K562 (cell line): Measurements from ENCODE around the gene COMP. TPM values are rescaled to one million over a fixed set of nuclear protein-coding genes. Genes with fewer than 3 reads are reported as not detected.

Experiments used
- ATAC-seq: fragments of 200-7000 bp; cut with Tn5 transposase; 3 replicates; pipeline ENCODE4 v1.9.1; 2020; ENCODE audit warnings: moderate library complexity
- BruUV-seq: library from RNA; stranded (reverse); fragments of 400-500 nt; replicated peaks from 2 replicates; lab custom pipeline; 2021; lab: Mats Ljungman, UMichigan
- CTCF ChIA-PET: fragments of 300-600 bp; formaldehyde crosslinking; extraction: SDS; loops from one replicate; lab custom pipeline; 2021; ENCODE audit warnings: low intra/inter-chr PET ratio; lab: Yijun Ruan, JAX
- POLR2A ChIA-PET: fragments of 300-600, 350-650 bp; sonication (Branson Sonifier 250); formaldehyde crosslinking; extraction: SDS; loops from one replicate; lab custom pipeline; 2021; ENCODE audit warnings: antibody characterized with exemption, inconsistent platforms; lab: Yijun Ruan, JAX
- DNase-seq, 4 experiments: peaks; one replicate each; pipeline versions ENCODE4 v3.0.0 to v3.0.0-alpha.2; 2011 to 2018; ENCODE audit warnings: low spot score in 3 of 4, mixed read lengths in 3 of 4; ENCODE audit errors: extremely low read depth in 1 of 4
- FAIRE-seq: peaks from 2 replicates; lab custom pipeline; 2011; peaks lifted over from hg19 to GRCh38; lab: Jason Lieb, UNC
- H2AFZ ChIP-seq: 2 replicates; pipeline ENCODE4 v1.6.0; 2011; ENCODE audit warnings: low read depth, low read length, control low read depth, inconsistent platforms
- H3K27ac ChIP-seq: fragments of 200-600 bp; 3 replicates; pipeline ENCODE4 v1.8.0; 2011; ENCODE audit warnings: low read depth, mild to moderate bottlenecking, control low read depth, inconsistent platforms, low read length, moderate library complexity, mixed read lengths; ENCODE audit errors: extremely low read depth
- H3K27me3 ChIP-seq, 2 experiments: fragments of 300-600 bp in 1 of 2; 2 replicates in 1 of 2; 3 replicates in 1 of 2; pipeline versions ENCODE4 v1.6.0 to v1.8.0; 2011; ENCODE audit warnings: inconsistent platforms in 2 of 2, low read length in 2 of 2, mild to moderate bottlenecking in 1 of 2, mixed read lengths in 1 of 2, moderate library complexity in 1 of 2; ENCODE audit not compliant: control insufficient read depth in 2 of 2, insufficient read depth in 2 of 2
- H3K36me3 ChIP-seq: fragments of 300-600 bp; 3 replicates; pipeline ENCODE4 v1.8.0; 2011; ENCODE audit warnings: mild to moderate bottlenecking, low read length, inconsistent platforms; ENCODE audit not compliant: control insufficient read depth, insufficient read depth
- H3K4me1 ChIP-seq, 2 experiments: fragments of 200-600 bp in 1 of 2; replicated peaks in 1 of 2; 2 replicates in 1 of 2; 3 replicates in 1 of 2; pipeline versions ENCODE4 v1.5.1 to v1.8.0; 2011; ENCODE audit warnings: inconsistent platforms in 2 of 2, low read length in 2 of 2, mild to moderate bottlenecking in 1 of 2, mixed read lengths in 1 of 2, moderate library complexity in 1 of 2; ENCODE audit not compliant: control insufficient read depth in 2 of 2, insufficient read depth in 2 of 2
- H3K4me2 ChIP-seq: 2 replicates; pipeline ENCODE4 v1.6.1; 2011; ENCODE audit warnings: low read length, control low read depth, inconsistent platforms, mixed read lengths; ENCODE audit not compliant: insufficient read depth
- H3K4me3 ChIP-seq: fragments of 200-600 bp; sonication (generic), shearing (Covaris generic); 2 replicates; pipeline ENCODE4 v1.5.1; 2016; ENCODE audit warnings: control low read depth, inconsistent platforms
- H3K79me2 ChIP-seq: fragments of 200-600 bp; 3 replicates; pipeline ENCODE4 v1.8.0; 2011; ENCODE audit warnings: low read length, inconsistent platforms; ENCODE audit not compliant: control insufficient read depth, insufficient read depth
- H3K9ac ChIP-seq, 2 experiments: 2 replicates each; pipeline versions ENCODE4 v1.6.0 to v1.6.1; 2011; ENCODE audit warnings: low read depth in 2 of 2, low read length in 2 of 2, control low read depth in 1 of 2, inconsistent platforms in 1 of 2, mild to moderate bottlenecking in 1 of 2, mixed read lengths in 1 of 2; ENCODE audit not compliant: insufficient read depth in 1 of 2
- H3K9me1 ChIP-seq: one replicate; pipeline ENCODE4 v1.6.0; 2011; ENCODE audit warnings: inconsistent platforms, mild to moderate bottlenecking, low read length, moderate library complexity; ENCODE audit not compliant: control insufficient read depth, insufficient read depth
- H3K9me3 ChIP-seq: replicated peaks from 2 replicates; pipeline ENCODE4 v1.5.1; 2011; ENCODE audit warnings: low read depth, low read length, inconsistent platforms; ENCODE audit not compliant: control insufficient read depth, insufficient read depth
- H4K20me1 ChIP-seq: replicated peaks from 2 replicates; pipeline ENCODE4 v1.6.1; 2011; ENCODE audit warnings: low read length, inconsistent platforms, mixed read lengths; ENCODE audit not compliant: control insufficient read depth, insufficient read depth
- CTCF ChIP-seq, 3 experiments: IDR thresholded peaks in 2 of 3; conservative IDR thresholded peaks in 1 of 3; 2 replicates each; pipeline ENCODE4 v1.5.1; 2011 to 2012; ENCODE audit warnings: low read length in 3 of 3, mild to moderate bottlenecking in 3 of 3, control low read depth in 2 of 3, improper control_type of control experiment in 1 of 3, inconsistent platforms in 1 of 3, low read depth in 1 of 3, mixed read lengths in 1 of 3, moderate library complexity in 1 of 3; ENCODE audit not compliant: insufficient read depth in 2 of 3
- CTCFL ChIP-seq: IDR thresholded peaks from 2 replicates; pipeline ENCODE4 v1.6.1; 2011; ENCODE audit warnings: borderline replicate concordance, low read depth, mild to moderate bottlenecking, moderate library complexity, low read length; ENCODE audit not compliant: insufficient read depth, poor library complexity, severe bottlenecking
- EGR1 ChIP-seq: fragments of 450-650 bp; conservative IDR thresholded peaks from 2 replicates; pipeline ENCODE4 v1.6.1; 2017; ENCODE audit warnings: mild to moderate bottlenecking
- MAFF ChIP-seq: IDR thresholded peaks from 2 replicates; pipeline ENCODE4 v1.6.1; 2012; ENCODE audit warnings: low read length, improper control_type of control experiment
- VEZF1 ChIP-seq: fragments of 200-800 bp; sonication (Bioruptor generic); IDR thresholded peaks from 2 replicates; pipeline ENCODE4 v1.6.1; 2017; ENCODE audit warnings: missing genetic modification characterization, missing compliant biosample characterization
- ZFP36 ChIP-seq: fragments of 150-350 bp; IDR thresholded peaks from 2 replicates; pipeline ENCODE4 v1.6.1; 2018; ENCODE audit warnings: low read length, low read depth; ENCODE audit not compliant: partially characterized antibody
- ZNF134 ChIP-seq: fragments of 250-450 bp; sonication (Bioruptor Pico); conservative IDR thresholded peaks from 2 replicates; pipeline ENCODE4 v1.4.0; 2020
- ZNF740 ChIP-seq, 3 experiments: fragments of 200-800 bp in 1 of 3; sonication (Bioruptor generic) in 1 of 3; sonication (generic) in 1 of 3; formaldehyde crosslinking in 1 of 3; IDR thresholded peaks; 2 replicates each; pipeline versions ENCODE4 v1.6.1 to v1.8.0; 2016 to 2022; ENCODE audit warnings: mild to moderate bottlenecking in 2 of 3, missing compliant biosample characterization in 2 of 3, missing genetic modification characterization in 2 of 3, missing genetic modification reagents in 1 of 3
- WGBS: fragments of 100-300 bp; shearing (Covaris generic); methylation state at CpG from one replicate; pipeline ENCODE4 v1.1.6; 2016; ENCODE audit warnings: low coverage, mixed read lengths; ENCODE audit not compliant: insufficient coverage; ENCODE audit errors: missing lambda C conversion rate; 5-methylcytosine and 5-hydroxymethylcytosine counted together
- in situ Hi-C: fragments of 300-500 bp; cut with MboI; formaldehyde crosslinking; loops from 4 replicates; pipeline ENCODE4 v1.15.0; 2018; ENCODE audit warnings: inconsistent platforms, mixed read lengths
- intact Hi-C: fragments of 100-400 bp; cut with micrococcal nuclease; formaldehyde crosslinking; loops from 2 replicates; pipeline ENCODE4 v1.14.2; 2022
- polyA plus RNA-seq, 8 experiments: library from polyadenylated mRNA; depleted of rRNA in 4 of 8; stranded (reverse) in 5 of 8; unstranded in 3 of 8; fragments of >200 nt; fragmentation: Nextera tagmentation in 2 of 8; fragmentation: Illumina TruSeq in 1 of 8; extraction: Ambion mirVana in 2 of 8; extraction: Trizol in 1 of 8; gene quantifications; 2 replicates each; pipeline versions ENCODE4 v1.2.1 to v1.2.3, GENCODE V29; 2011 to 2014; ENCODE audit warnings: inconsistent platforms in 1 of 8, missing spikeins in 1 of 8
- total RNA-seq, 7 experiments: library from RNA; depleted of rRNA in 6 of 7; stranded (reverse); fragments of >200 nt in 6 of 7; fragmentation: Illumina TruSeq in 2 of 7; extraction: Trizol in 2 of 7; gene quantifications; 2 replicates each; pipeline versions ENCODE4 v1.2.1 to v1.2.3, GENCODE V29; 2011 to 2021; ENCODE audit warnings: low replicate concordance in 1 of 7

COMP gene
- total and polyA plus RNA-seq, 9 of the 15 experiments (the other 6 are each of a cell fraction or from before 2014, with no cell fraction given) = 0.07 TPM; not detected in 8

- Histone ChIP-seq H3K27me3 (peaks cover 1 to 14% of the 10 kb centered on the region in 2 experiments; a peak in 4 of 5 replicates), H3K79me2 (no peaks in the 10 kb centered on the region), H3K9me3 (no peaks in the 10 kb centered on the region; the same call in 1 of the 2 replicates), H2AFZ (no peak overlapping the region), H4K20me1 (peaks cover 27% of the 10 kb centered on the region), H3K4me2 (no peak overlapping the region), H3K36me3 (no peaks in the 10 kb centered on the region)
- in situ Hi-C loops = no loop called here
- DNase-seq = peak in 3 of 4 experiments; percentile 58 to 79 (median 70)
- 40% methylated on average over 8 of the region's 30 CpGs for WGBS
- TF ChIP-seq CTCFL = peak; percentile 60
- TF ChIP-seq CTCF (IDR thresholded peaks at IDR 0.05 in 2 of 3, conservative IDR thresholded peaks at IDR 0.05 in 1 of 3; ENCODE audit: insufficient read depth in 2 of 3, low read depth in 1 of 3, low read length in 3 of 3) = peak in 2 of 3 experiments; percentile 23 to 38; a peak in 3 of 6 replicates
- no peak for TF ChIP-seq ZNF134 (CRISPR knock-in tag)
- peak; percentile 71 for TF ChIP-seq EGR1
- peak; percentile 68 for TF ChIP-seq VEZF1
- no peak for TF ChIP-seq ZFP36
- no peak for TF ChIP-seq MAFF
- 0 out of 2 replicates have a peak, but pooled peaks have one; percentile 31 for TF ChIP-seq ZNF740 (CRISPR knock-in tag; IDR thresholded peaks at IDR 0.05)
- TF ChIP-seq ZNF740 (tag; IDR thresholded peaks at IDR 0.05) = no peak
- TF ChIP-seq, all 486 proteins: peak for 5
- Histone ChIP-seq H3K4me1 (peaks cover 6 to 53% of the 10 kb centered on the region in 2 experiments; a peak in 4 of 5 replicates), H3K27ac (no peak overlapping the region), H3K9me1 (no peaks in the 10 kb centered on the region), H3K4me3 (no peak overlapping the region), H3K9ac (peak overlapping the region in 1 of 2 experiments; percentile 65; a peak in 2 of 4 replicates)
- POLR2A ChIA-PET = interaction anchor here (1.1 to 1.3 kb wide), 2 partner anchors 16 to 18 kb away, joined by 3 to 4 read pairs; no protein-coding TSS in a partner anchor
- peak; percentile 66 for ATAC-seq
- no TSS peak for BruUV-seq
- CTCF ChIA-PET = no interaction called here
- FAIRE-seq = no peak
- intact Hi-C loops = no loop called here
These were observed 22.9 kb downstream of the COMP start for GRCh38 chr19:18768046-18768771.
